Measurements from ENCODE around the gene PHF12.

PHF12 gene

DNA sequence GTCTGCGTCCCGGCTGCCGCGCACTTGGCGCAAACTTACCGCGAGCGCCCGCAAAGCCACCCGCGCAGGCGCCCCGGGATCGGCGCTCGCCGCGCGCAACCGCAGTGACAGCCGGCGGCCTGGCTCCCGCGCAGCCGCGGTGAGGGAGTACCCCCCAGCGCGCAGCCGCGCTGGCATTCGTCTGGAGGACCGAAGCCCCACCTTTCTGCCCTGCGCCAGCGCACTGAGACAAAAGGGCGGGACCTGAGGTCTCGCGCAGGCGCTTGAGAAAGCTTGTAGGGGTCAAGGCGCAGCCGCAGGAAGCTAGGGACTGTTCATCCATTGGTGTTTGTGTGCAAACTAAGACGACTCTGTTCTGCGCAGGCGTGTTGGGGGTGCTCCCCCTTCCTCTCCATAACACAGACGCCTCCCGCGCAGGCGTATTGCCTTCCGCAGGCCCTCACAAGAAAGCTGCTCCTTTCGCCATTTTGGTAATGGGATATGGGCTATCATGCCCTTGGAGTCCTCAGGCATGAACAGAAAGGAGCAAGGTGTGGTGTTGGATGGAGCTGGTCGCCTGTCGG lies at the start of gene PHF12:
Gene PHF12 (minus strand): TSS at position 91 of the 563 bp plus-strand sequence. CDS start 558 bp downstream, outside the sequence.
- DNase-seq (ENCODE audit: low read depth in 3 of 3), result peak; percentile 98 to 100 (median 98)

- no peak for DNase-seq (ENCODE audit: low read depth in 3 of 3)
Observed at GRCh38 chr17:29000973-29001372, 49.7 kb upstream of the PHF12 start.

DNA sequence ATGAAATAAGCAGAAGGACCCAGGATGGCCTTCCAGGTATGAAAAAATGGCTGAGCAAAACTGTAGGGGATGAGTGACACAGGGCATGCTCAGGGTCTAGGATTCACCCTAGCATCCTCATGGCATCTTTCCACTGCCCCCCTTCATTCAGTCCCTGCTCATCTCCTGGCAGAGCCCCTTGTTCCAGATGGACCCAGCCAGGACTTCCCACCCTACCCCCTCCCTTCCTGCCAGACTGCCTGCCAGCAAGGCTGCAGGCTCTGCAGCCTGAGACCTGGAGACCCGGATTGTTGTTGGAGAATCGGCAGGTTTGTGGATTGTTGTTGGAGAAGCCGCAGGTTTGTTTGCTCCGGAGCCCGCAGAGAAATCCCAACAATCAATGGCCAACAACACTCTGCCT lies 47.9 kb upstream of the PHF12 start:
- no peak for DNase-seq (ENCODE audit: low read depth in 3 of 3)

DNA sequence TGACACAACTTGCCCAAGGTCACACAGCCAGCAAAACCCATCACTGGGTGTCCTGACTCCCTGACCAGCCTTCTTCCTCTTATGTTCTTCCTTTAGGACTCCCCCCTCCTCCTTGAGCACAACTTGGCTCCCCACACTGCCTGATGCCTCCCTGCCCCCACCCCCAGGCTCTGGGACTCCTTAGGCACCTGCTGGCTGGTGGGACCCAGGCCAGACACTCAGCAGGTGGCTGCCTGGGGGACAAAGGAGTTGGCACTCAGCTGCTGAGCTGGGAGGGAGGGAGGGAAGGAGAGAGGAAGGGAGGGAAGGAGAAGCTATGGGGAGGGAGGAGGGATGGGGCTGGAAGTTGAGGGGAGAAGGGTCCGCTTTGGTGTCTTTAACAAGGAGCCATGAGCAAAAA lies 46.5 kb upstream of the PHF12 start:
- no peak for DNase-seq (ENCODE audit: low read depth in 3 of 3)

DNA sequence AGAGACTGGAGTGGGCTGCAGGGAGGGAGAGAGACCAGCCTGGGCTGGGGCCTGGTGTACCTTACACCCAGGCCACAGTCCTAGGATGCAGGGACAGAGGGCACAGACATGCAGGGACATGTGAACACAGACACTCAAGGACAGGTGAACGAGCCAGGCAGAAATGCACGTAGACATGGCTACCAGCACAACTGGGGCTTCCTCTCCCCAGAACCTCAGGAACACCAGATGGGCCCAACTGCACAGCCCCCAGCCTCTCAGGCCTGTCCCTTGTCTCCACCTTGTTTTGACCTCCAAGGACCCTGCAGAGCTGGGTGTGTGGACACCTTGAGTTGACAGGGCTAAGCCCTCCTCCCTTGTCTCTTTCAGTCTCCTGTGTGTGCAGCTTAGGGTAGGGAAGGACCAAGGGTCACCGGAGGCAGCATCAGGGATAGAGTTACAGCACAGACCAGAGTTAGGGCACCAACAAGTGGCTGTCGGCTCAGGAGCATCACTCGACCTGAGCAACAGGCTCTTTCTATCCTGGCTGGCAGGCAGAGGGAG lies 45.3 kb upstream of the PHF12 start:
- no peak for DNase-seq (ENCODE audit: low read depth in 3 of 3)

GRCh38 chr17:28993645-28994426 lies 42.5 kb upstream of the PHF12 start:
- no peak for DNase-seq (ENCODE audit: low read depth in 3 of 3)

DNA sequence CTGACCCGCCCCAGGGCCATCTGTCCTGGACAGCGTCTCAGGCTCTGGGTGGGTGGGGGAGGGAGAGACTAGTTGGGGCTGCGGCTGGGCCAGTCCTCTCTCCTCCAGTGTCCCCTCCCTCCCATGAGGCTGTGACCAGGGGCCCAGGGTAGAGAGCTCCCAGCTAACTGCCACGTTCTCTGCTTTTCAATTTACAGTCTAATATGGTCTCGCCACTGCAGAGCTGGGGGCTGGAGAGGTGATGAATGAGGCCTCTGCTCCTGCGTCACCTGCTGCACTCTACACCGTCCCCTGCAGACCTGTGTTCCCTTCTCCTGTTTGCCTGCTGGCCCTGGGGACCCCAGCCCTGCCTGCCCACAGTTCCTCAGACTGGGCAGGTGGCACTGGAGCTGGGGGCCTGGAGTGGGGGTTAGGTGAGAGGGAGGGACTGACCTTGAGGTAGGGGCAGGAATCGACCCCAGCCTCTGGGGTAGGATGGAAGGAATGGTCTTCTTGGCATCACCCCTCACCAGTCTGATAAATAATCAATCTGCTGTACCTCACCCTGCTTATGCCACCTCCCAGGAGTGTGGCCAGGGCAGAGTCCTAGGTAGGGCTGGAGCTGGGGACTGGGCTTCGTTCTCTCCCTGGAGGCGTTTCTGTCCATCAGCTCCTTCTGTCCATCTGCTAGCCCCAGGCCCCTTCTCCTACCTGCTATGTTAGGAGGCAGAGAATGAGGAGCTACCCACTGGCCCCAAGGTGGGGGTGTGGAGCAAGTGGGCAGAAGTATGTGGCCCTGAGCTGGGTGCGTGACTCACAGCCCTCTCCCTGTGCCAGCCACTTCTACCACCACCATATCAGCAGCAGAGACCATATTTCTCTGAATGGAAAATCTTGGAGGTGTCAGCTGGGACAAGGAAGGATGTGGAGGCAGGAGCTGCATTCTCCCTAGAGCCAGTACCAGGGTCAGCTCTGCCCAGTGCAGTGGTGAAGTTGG lies 41.6 kb upstream of the PHF12 start:
- no peak for DNase-seq (ENCODE audit: low read depth in 3 of 3)

GRCh38 chr17:28992185-28992584 lies 40.9 kb upstream of the PHF12 start:
- no peak for DNase-seq (ENCODE audit: low read depth in 3 of 3)

DNA sequence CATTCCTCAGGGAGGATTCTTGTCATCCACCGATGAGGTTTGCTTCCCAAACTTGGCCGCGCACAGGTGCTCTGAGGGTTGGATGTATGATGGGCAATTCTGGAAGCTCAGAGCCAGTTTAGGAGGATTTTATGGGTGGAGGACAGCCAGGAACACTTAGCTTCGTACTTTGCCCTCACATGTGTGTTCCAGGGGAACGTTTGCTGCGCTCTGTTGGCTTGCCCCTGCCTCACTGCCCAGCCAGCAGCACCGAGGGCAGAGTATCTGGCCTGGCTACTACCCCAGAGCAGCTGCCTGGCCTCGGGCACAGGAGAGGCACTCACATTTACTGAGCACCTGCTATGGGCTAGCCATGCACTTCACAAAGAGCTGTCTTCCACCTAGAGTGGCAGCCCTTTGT lies 40.5 kb upstream of the PHF12 start:
- DNase-seq (ENCODE audit: low read depth in 3 of 3), result no peak

GRCh38 chr17:28989028-28989427 lies 37.7 kb upstream of the PHF12 start:
- DNase-seq (ENCODE audit: low read depth in 3 of 3), result no peak

- DNase-seq (ENCODE audit: low read depth in 3 of 3), result no peak
Observed at GRCh38 chr17:28988475-28988874, 37.2 kb upstream of the PHF12 start.

GRCh38 chr17:28986714-28987655 lies 35.7 kb upstream of the PHF12 start:
- no peak for DNase-seq (ENCODE audit: low read depth in 3 of 3)

DNA sequence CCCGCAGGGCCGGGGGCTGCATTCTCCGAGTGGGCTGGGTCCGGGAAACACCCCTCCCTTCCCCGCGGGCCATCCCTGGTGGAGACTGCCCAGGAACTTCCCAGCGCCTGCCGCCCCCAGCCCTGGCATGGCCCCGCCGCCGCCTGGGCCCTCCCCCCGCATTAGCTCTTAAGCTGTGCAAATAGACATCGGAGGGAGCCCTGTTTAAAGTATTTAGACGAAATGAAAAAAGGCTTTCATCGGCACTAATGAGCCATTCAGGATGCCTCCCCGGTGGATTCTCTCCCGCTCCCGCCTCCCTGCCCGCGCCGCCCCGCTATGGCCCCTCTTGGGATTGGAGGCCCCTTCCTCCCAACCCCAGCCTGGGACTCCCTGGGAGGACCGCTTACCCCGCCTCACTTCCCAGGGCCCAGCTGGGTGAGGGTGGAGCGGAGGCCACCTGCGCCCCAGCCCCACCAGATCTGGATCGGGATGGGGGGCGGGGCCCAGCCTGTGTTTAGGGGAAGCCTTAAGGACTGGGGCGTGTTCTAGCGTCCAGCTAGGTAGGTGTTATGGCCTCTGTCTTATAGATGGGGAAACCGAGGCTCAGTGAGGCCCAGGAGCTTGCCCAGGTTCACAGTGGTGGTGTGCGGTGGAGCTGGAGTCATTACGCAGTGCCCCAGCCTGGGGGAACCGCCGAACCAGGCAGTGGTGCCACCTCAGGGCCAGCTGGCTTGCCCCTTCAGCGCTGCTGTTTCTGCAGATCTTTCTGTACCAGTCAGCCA lies 34.8 kb upstream of the PHF12 start:
- DNase-seq (ENCODE audit: low read depth in 3 of 3), result no peak

- no peak for DNase-seq (ENCODE audit: low read depth in 3 of 3)
Observed at GRCh38 chr17:28983286-28984230, 32.2 kb upstream of the PHF12 start.

DNA sequence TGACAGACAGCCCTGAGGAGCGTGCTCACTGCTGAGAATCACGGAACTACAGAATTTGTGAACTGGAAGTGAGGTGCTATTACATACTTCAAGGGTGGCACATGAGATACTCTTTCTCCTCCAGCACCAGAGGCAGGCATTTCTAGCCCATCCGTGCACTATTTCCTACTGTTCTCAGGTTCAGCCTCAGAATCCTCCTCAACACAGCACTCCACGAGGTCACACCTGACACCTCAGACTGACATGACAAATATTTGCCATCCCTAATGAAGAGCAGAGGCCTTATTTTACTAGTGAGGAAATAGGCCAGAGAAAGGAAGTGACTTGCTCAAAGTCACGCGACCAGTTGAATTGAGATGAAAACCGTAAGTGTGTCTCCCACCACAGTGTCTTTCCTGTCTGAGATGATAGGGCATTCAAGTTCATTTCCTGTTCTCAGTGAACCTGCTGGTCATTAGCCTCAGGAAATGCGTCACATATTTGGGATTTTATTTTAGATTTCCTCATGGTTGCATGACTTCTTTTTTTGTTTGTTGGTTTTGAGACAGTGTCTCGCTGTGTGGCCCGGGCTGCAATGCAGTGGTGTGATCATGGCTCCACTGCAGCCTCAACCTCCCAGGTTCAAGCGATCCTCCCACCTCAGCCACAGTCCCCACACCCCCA lies 30.9 kb upstream of the PHF12 start:
- DNase-seq (ENCODE audit: low read depth in 3 of 3), result peak in 1 of 3 donors; percentile 11

DNA sequence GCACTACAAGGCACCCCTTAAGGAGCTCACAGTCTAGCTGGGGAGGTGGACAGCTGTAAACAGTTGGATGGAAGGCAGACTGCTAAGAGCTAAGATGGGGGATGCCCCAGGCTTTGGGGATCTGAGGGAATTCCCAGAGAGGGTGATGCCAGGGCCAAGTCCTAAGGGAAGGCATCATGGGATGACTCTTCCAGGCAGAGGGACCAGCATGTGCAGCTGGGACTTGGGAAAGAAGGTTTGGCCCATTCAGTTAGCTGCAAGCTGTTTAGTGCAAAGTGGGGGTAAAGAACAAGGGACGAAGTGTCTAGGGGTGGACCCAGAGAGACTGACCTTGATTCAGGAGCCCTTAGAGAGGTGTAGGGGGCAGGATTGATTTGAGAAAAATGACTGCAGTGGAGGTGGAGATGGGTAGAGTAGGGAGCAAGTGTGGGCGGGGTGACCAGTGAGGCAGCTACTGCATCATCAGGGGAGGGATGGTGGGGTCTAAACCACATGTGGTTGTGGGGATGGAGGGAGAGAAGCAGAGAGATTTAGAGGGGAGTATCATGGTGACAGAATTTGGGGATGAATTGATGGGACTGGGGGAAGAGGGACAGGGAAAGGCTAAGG lies 27.1 kb upstream of the PHF12 start:
- no peak for DNase-seq (ENCODE audit: low read depth in 3 of 3)

GRCh38 chr17:28977659-28978355 lies 26.5 kb upstream of the PHF12 start:
- DNase-seq (ENCODE audit: low read depth in 3 of 3), result no peak

Data from stimulated activated CD4-positive, alpha-beta T cell treated with anti-CD3 and anti-CD28 coated beads, TNF-alpha, amount 100 ng/mL, for 48 hours (primary cell).